SK-N-SH treated with all-trans-retinoic acid at 6 μM for 48 hours (cell line): Measurements from ENCODE around the gene JAML.

ENCODE experiments used
- PATZ1 ChIP-seq: fragments of 250-450 bp; sonication (Bioruptor Pico); IDR thresholded peaks from 2 replicates; pipeline ENCODE4 v1.8.0; 2020; ENCODE audit warnings: mild to moderate bottlenecking, moderate library complexity, borderline replicate concordance
- POU6F1 ChIP-seq: fragments of 250-450 bp; sonication (Bioruptor Pico); IDR thresholded peaks from 2 replicates; pipeline ENCODE4 v1.8.0; 2021; ENCODE audit warnings: low read depth, mild to moderate bottlenecking, moderate library complexity, borderline replicate concordance
- RARB ChIP-seq: fragments of 250-450 bp; sonication (Bioruptor Pico); IDR thresholded peaks from 2 replicates; pipeline ENCODE4 v1.8.0; 2021; ENCODE audit warnings: mild to moderate bottlenecking, moderate library complexity
- ZC3H10 ChIP-seq: fragments of 250-450 bp; sonication (Bioruptor Pico); IDR thresholded peaks from 2 replicates; pipeline ENCODE4 v1.5.1; 2021; ENCODE audit warnings: mild to moderate bottlenecking, moderate library complexity
- ZNF70 ChIP-seq: fragments of 450-650 bp; formaldehyde crosslinking; IDR thresholded peaks from 2 replicates; pipeline ENCODE4 v1.5.0; 2020; ENCODE audit warnings: mild to moderate bottlenecking, moderate library complexity
- ZNF8 ChIP-seq: fragments of 450-650 bp; formaldehyde crosslinking; IDR thresholded peaks from 2 replicates; pipeline ENCODE4 v1.5.0; 2020; ENCODE audit warnings: mild to moderate bottlenecking, moderate library complexity

- TF ChIP-seq ZC3H10 = no peak
- no peak for TF ChIP-seq PATZ1
- TF ChIP-seq RARB (CRISPR knock-in tag) = no peak
- TF ChIP-seq ZNF8 (CRISPR knock-in tag) = no peak
- no peak for TF ChIP-seq ZNF70 (CRISPR knock-in tag)
- no peak for TF ChIP-seq POU6F1 (CRISPR knock-in tag)
Observed at GRCh38 chr11:118174006-118174567, 50.7 kb downstream of the JAML start.
